K562 (cell line): ENCODE data around the gene RELA. TPM values are rescaled to one million over a fixed set of nuclear protein-coding genes. Genes with fewer than 3 reads are reported as not detected.
A peak's percentile ranks its signal among the peaks of the same experiment; 100 is the strongest.

Experiments used
- ATAC-seq: fragments of 200-7000 bp; cut with Tn5 transposase; 3 replicates; pipeline ENCODE4 v1.9.1; 2020; ENCODE audit warnings: moderate library complexity
- BruUV-seq: library from RNA; stranded (reverse); fragments of 400-500 nt; replicated peaks from 2 replicates; lab custom pipeline; 2021; lab: Mats Ljungman, UMichigan
- CTCF ChIA-PET: fragments of 300-600 bp; formaldehyde crosslinking; extraction: SDS; loops from one replicate; lab custom pipeline; 2021; ENCODE audit warnings: low intra/inter-chr PET ratio; lab: Yijun Ruan, JAX
- POLR2A ChIA-PET: fragments of 300-600, 350-650 bp; sonication (Branson Sonifier 250); formaldehyde crosslinking; extraction: SDS; loops from one replicate; lab custom pipeline; 2021; ENCODE audit warnings: antibody characterized with exemption, inconsistent platforms; lab: Yijun Ruan, JAX
- DNase-seq, 4 experiments: peaks; one replicate each; pipeline versions ENCODE4 v3.0.0 to v3.0.0-alpha.2; 2011 to 2018; ENCODE audit warnings: low spot score in 3 of 4, mixed read lengths in 3 of 4; ENCODE audit errors: extremely low read depth in 1 of 4
- FAIRE-seq: peaks from 2 replicates; lab custom pipeline; 2011; peaks lifted over from hg19 to GRCh38; lab: Jason Lieb, UNC
- H2AFZ ChIP-seq: 2 replicates; pipeline ENCODE4 v1.6.0; 2011; ENCODE audit warnings: low read depth, low read length, control low read depth, inconsistent platforms
- H3K27ac ChIP-seq: fragments of 200-600 bp; 3 replicates; pipeline ENCODE4 v1.8.0; 2011; ENCODE audit warnings: low read depth, mild to moderate bottlenecking, control low read depth, inconsistent platforms, low read length, moderate library complexity, mixed read lengths; ENCODE audit errors: extremely low read depth
- H3K27me3 ChIP-seq, 2 experiments: fragments of 300-600 bp in 1 of 2; 2 replicates in 1 of 2; 3 replicates in 1 of 2; pipeline versions ENCODE4 v1.6.0 to v1.8.0; 2011; ENCODE audit warnings: inconsistent platforms in 2 of 2, low read length in 2 of 2, mild to moderate bottlenecking in 1 of 2, mixed read lengths in 1 of 2, moderate library complexity in 1 of 2; ENCODE audit not compliant: control insufficient read depth in 2 of 2, insufficient read depth in 2 of 2
- H3K36me3 ChIP-seq: fragments of 300-600 bp; 3 replicates; pipeline ENCODE4 v1.8.0; 2011; ENCODE audit warnings: mild to moderate bottlenecking, low read length, inconsistent platforms; ENCODE audit not compliant: control insufficient read depth, insufficient read depth
- H3K4me1 ChIP-seq, 2 experiments: fragments of 200-600 bp in 1 of 2; replicated peaks in 1 of 2; 2 replicates in 1 of 2; 3 replicates in 1 of 2; pipeline versions ENCODE4 v1.5.1 to v1.8.0; 2011; ENCODE audit warnings: inconsistent platforms in 2 of 2, low read length in 2 of 2, mild to moderate bottlenecking in 1 of 2, mixed read lengths in 1 of 2, moderate library complexity in 1 of 2; ENCODE audit not compliant: control insufficient read depth in 2 of 2, insufficient read depth in 2 of 2
- H3K4me2 ChIP-seq: 2 replicates; pipeline ENCODE4 v1.6.1; 2011; ENCODE audit warnings: low read length, control low read depth, inconsistent platforms, mixed read lengths; ENCODE audit not compliant: insufficient read depth
- H3K4me3 ChIP-seq: fragments of 200-600 bp; sonication (generic), shearing (Covaris generic); 2 replicates; pipeline ENCODE4 v1.5.1; 2016; ENCODE audit warnings: control low read depth, inconsistent platforms
- H3K79me2 ChIP-seq: fragments of 200-600 bp; 3 replicates; pipeline ENCODE4 v1.8.0; 2011; ENCODE audit warnings: low read length, inconsistent platforms; ENCODE audit not compliant: control insufficient read depth, insufficient read depth
- H3K9ac ChIP-seq, 2 experiments: 2 replicates each; pipeline versions ENCODE4 v1.6.0 to v1.6.1; 2011; ENCODE audit warnings: low read depth in 2 of 2, low read length in 2 of 2, control low read depth in 1 of 2, inconsistent platforms in 1 of 2, mild to moderate bottlenecking in 1 of 2, mixed read lengths in 1 of 2; ENCODE audit not compliant: insufficient read depth in 1 of 2
- H3K9me1 ChIP-seq: one replicate; pipeline ENCODE4 v1.6.0; 2011; ENCODE audit warnings: inconsistent platforms, mild to moderate bottlenecking, low read length, moderate library complexity; ENCODE audit not compliant: control insufficient read depth, insufficient read depth
- H3K9me3 ChIP-seq: replicated peaks from 2 replicates; pipeline ENCODE4 v1.5.1; 2011; ENCODE audit warnings: low read depth, low read length, inconsistent platforms; ENCODE audit not compliant: control insufficient read depth, insufficient read depth
- H4K20me1 ChIP-seq: replicated peaks from 2 replicates; pipeline ENCODE4 v1.6.1; 2011; ENCODE audit warnings: low read length, inconsistent platforms, mixed read lengths; ENCODE audit not compliant: control insufficient read depth, insufficient read depth
- BCOR ChIP-seq: fragments of 450-650 bp; IDR thresholded peaks from 2 replicates; pipeline ENCODE4 v1.6.1; 2016
- RBM25 ChIP-seq: fragments of 200-400 bp; formaldehyde crosslinking; IDR thresholded peaks from 2 replicates; pipeline ENCODE4 v1.6.1; 2018; ENCODE audit warnings: low read length, low read depth, moderate library complexity; ENCODE audit not compliant: severe bottlenecking
- ZNF121 ChIP-seq: sonication (generic); formaldehyde crosslinking; conservative IDR thresholded peaks from 2 replicates; pipeline ENCODE4 v1.8.0; 2022; ENCODE audit warnings: missing genetic modification reagents
- in situ Hi-C: fragments of 300-500 bp; cut with MboI; formaldehyde crosslinking; loops from 4 replicates; pipeline ENCODE4 v1.15.0; 2018; ENCODE audit warnings: inconsistent platforms, mixed read lengths
- intact Hi-C: fragments of 100-400 bp; cut with micrococcal nuclease; formaldehyde crosslinking; loops from 2 replicates; pipeline ENCODE4 v1.14.2; 2022
- polyA plus RNA-seq, 8 experiments: library from polyadenylated mRNA; depleted of rRNA in 4 of 8; stranded (reverse) in 5 of 8; unstranded in 3 of 8; fragments of >200 nt; fragmentation: Nextera tagmentation in 2 of 8; fragmentation: Illumina TruSeq in 1 of 8; extraction: Ambion mirVana in 2 of 8; extraction: Trizol in 1 of 8; gene quantifications; 2 replicates each; pipeline versions ENCODE4 v1.2.1 to v1.2.3, GENCODE V29; 2011 to 2014; ENCODE audit warnings: inconsistent platforms in 1 of 8, missing spikeins in 1 of 8
- total RNA-seq, 7 experiments: library from RNA; depleted of rRNA in 6 of 7; stranded (reverse); fragments of >200 nt in 6 of 7; fragmentation: Illumina TruSeq in 2 of 7; extraction: Trizol in 2 of 7; gene quantifications; 2 replicates each; pipeline versions ENCODE4 v1.2.1 to v1.2.3, GENCODE V29; 2011 to 2021; ENCODE audit warnings: low replicate concordance in 1 of 7
- TF ChIP-seq, protein P1 (sequence below), 2 experiments: fragments of 450-650 bp in 1 of 2; sonication (generic) in 1 of 2; formaldehyde crosslinking in 1 of 2; IDR thresholded peaks in 1 of 2; conservative IDR thresholded peaks in 1 of 2; 2 replicates each; pipeline versions ENCODE4 v1.6.1 to v1.8.1; 2016 to 2023; ENCODE audit warnings: mild to moderate bottlenecking in 2 of 2, moderate library complexity in 2 of 2, inconsistent platforms in 1 of 2, missing genetic modification reagents in 1 of 2

Gene RELA
- total and polyA plus RNA-seq, 9 of the 15 experiments (the other 6 are each of a cell fraction or from before 2014, with no cell fraction given): 6.0 to 67.4 (median 20.6) TPM

DNA sequence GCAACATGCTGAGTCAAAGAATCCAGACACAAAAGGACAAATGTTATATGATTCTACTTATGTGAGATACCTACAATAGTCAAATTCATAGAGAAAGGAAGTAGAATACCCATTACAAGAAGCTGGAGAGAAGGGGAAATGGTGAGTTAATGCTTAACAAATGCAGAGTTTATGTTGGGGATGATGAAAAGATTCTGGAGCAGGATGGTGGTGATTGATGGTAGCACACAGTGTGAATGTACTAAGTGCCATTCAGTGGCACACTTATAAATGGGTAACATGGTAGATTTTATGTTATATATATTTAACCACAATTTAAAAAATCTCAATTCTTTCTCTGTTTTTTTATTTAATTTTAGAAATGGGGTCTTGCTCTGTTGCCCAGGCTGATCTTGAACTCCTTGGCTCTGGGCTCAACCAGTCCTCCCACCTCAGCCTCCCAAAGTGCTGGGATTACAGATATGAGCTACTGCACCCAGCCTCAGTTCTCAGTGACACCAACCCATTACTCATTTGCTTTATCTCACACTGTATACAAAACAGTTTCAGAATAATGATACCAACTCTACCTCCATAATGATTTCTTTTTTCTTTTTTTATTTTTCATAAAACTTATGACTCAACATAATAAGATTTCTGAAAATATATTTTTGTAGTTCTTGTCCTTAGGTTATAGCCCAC is 9.6 kb upstream of the RELA start:
- POLR2A ChIA-PET: interaction anchor here (0.8 to 1.0 kb wide), 2 partner anchors 9 to 13 kb away, joined by 3 read pairs; no protein-coding TSS in a partner anchor
- ATAC-seq: no peak
- H3K4me2 ChIP-seq: no peak overlapping the region
- FAIRE-seq: no peak
- no peaks in the 10 kb centered on the region for H3K9me3 ChIP-seq
- H3K36me3 ChIP-seq: no peaks in the 10 kb centered on the region
- no peak overlapping the region for H3K4me3 ChIP-seq
- no peak overlapping the region for H3K9ac ChIP-seq
- in situ Hi-C loops: no loop called here
- TF ChIP-seq BCOR (peak; percentile 7; the same call in 1 of the 2 replicates), RBM25 (peak; percentile 30), ZNF121 (CRISPR knock-in tag) (peak; percentile 86)
- TF ChIP-seq, protein P1, sequence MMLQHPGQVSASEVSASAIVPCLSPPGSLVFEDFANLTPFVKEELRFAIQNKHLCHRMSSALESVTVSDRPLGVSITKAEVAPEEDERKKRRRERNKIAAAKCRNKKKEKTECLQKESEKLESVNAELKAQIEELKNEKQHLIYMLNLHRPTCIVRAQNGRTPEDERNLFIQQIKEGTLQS (IDR thresholded peaks at IDR 0.05): no peak
- TF ChIP-seq, protein P1 (CRISPR knock-in tag; conservative IDR thresholded peaks at IDR 0.05): no peak
- TF ChIP-seq, all 486 proteins: peak for 3
- no peaks in the 10 kb centered on the region for H4K20me1 ChIP-seq
- H3K79me2 ChIP-seq: no peaks in the 10 kb centered on the region
- intact Hi-C loops: no loop called here
- no peak overlapping the region for H2AFZ ChIP-seq
- no peaks in the 10 kb centered on the region for H3K27me3 ChIP-seq
- no peak overlapping the region for H3K27ac ChIP-seq
- BruUV-seq: no TSS peak
- H3K4me1 ChIP-seq: no peaks in the 10 kb centered on the region
- no peak for DNase-seq
- H3K9me1 ChIP-seq: no peaks in the 10 kb centered on the region
- CTCF ChIA-PET: no interaction called here
